NCI-H1048 (cell line): ENCODE results near the gene LEP.
"Not testable (repeated sequence)": the region's sequence is repeated elsewhere in the genome, so short reads cannot be mapped to it uniquely, and the experiment has no call there.

Experiments
- DNase-seq: peaks from one replicate; lab custom pipeline; 2025; lab: John Stamatoyannopoulos, UW

LEP gene

GRCh38 chr7:128271942-128272481 is 30.9 kb downstream of the LEP start:
- no peak for DNase-seq

- DNase-seq = no peak
Measured at GRCh38 chr7:128274246-128274883, 33.3 kb downstream of the LEP start.

- DNase-seq = no peak
Measured at GRCh38 chr7:128274884-128275603, 34.0 kb downstream of the LEP start.

DNA sequence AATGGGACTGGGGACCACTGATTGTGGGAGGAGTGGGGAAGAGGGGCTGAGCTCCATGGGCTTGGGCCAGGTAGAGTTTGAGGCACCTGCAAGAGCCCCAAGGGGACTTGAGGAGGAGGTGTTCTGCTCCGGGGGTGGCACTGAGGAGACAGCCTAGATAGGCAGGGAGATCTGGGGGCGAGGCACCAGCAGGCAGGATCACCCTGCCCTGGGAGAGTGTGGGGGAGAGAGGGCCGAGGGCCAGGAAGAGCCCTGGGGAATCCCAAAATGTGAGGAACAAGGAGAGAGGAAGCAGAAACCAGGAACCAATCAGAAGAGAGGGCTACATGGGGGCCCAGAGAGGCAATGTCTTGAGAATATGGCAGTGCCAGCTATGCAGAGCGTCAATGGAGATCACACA is 34.6 kb downstream of the LEP start:
- DNase-seq = no peak

- DNase-seq = no peak
Measured at GRCh38 chr7:128278366-128278765, 37.3 kb downstream of the LEP start.

GRCh38 chr7:128279124-128279713 is 38.1 kb downstream of the LEP start:
- no peak for DNase-seq

- DNase-seq = not testable (repeated sequence)
Measured at GRCh38 chr7:128280451-128280850, 39.4 kb downstream of the LEP start.

DNA sequence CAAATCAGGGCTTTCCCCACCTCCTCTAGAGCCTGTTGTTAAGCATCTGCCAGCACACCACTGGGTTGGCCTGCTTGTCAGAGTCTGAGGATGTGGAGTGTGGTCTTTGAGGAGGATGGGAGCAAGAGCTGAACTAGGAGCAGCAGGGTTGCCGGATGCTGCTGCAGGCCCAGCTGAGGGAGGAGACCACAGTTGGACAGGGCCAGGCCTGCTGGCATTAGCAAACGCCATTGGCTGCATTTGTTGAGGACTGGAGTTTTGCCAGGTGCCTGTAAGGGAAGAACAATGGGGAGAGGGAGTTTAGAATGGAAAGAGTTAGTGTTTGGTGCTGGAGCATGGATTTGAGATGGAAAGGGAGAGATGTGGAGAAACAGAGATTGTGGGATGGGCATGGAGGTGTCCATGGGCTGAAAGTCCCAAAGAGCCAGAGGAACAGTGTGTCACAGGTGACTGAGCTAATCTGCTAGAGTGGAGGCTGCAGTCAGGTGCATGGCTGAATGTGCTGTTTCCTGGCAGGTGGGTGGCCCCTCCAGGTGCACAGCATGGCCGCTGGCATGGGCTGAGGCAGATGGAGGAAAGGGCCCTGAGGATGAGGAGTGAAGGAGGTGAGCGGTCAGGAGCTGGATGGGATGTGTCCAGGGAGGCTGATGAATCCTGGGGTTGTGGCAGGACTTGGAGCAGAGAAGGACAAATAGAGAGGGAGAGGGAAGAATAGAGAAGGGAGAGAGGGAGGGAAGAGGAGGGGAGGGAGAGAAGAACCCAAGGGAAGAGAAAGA is 40.7 kb downstream of the LEP start:
- no peak for DNase-seq

GRCh38 chr7:128284102-128284501 is 43.0 kb downstream of the LEP start:
- no peak for DNase-seq

- no peak for DNase-seq
Measured at GRCh38 chr7:128287556-128287955, 46.5 kb downstream of the LEP start.

GRCh38 chr7:128298004-128298403 is 56.9 kb downstream of the LEP start:
- DNase-seq = not testable (repeated sequence)

DNA sequence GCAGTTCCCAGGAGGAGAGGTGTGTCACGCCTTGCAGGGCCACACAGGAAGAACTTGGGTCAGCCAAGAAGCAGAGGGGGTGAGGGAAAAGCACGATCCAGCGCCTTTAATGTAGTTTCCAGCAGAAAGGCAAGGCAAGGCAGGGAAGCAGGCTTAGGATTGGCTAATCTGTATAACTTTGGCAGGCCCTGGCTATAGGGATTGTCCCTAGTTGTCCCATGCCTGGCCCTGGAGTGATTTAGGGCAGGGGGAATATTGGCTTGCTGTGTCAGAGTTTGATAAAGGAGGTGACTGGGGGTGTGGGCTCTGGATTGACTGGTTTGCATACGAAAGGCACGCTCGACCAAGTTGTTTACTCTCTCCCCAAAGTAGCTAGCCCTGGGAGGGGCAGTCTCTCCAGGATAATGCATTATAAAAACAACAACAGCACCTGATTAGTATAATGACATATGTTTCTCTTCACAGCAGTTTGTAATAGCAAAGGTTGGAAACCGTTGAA is 58.1 kb downstream of the LEP start:
- no peak for DNase-seq

DNA sequence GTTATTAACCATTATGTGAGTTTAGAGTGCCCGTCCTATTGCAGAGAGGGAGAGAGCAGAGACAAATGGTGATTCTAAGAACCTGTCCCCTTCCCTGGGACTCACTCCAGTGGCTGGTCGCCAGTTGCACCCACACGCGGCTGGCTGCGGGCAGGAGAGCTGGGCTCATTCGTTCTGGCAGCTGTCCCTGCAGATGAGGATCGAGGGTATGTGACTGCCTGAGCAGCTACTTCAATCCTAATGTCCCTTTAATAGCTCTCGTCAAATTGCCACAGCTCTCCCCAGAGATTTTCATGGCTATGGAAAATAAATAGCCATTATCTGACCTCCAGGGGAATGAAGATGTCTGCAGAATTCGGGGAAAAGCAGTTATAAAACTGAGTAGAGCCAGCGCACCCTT is 61.1 kb downstream of the LEP start:
- no peak for DNase-seq

- DNase-seq = no peak
Measured at GRCh38 chr7:128303133-128303532, 62.1 kb downstream of the LEP start.

DNA sequence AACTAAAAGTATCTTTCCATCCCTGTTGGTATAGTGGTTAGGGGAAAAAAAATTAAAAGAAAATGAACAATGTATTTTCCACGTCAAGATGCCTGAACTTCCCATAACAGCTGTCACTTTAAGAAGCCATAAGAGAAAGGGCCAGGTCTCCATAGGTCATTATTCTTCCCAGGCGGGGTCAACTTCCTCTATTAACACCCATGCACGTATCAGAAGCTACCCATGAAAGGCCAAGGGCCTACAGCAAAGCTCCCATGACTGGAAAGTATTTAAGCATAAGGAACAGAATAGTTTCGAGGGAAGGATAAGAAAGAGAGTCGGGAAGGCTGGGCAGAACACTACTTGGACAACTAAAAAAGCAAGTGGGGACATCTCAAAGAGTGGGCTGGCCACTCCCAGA is 62.6 kb downstream of the LEP start:
- no peak for DNase-seq

DNA sequence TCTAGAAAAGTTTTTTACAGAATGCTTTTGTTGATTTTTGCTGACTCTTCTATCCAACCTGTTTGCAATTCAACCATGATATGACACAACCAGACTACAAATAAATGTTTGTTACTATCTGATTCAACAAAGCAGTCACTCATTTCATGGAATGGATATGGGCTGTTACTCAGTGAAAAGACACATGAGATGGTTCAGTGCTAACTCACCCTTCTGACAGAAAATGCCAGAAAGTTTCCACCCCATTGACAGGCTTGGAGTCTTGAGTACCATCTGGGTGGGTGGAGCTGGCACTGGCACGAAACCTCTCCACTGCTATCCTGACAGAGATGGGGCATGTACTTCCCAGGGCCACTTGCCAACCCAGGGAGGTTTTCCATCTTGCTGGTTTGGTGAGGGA is 63.1 kb downstream of the LEP start:
- DNase-seq = no peak

GRCh38 chr7:128307061-128307460 is 66.0 kb downstream of the LEP start:
- DNase-seq = no peak
